OCI-LY7 (cell line): ENCODE results near the gene EPHA6. TPM values are rescaled to one million over a fixed set of nuclear protein-coding genes. Genes with fewer than 3 reads are reported as not detected.

Experiments used
- BruUV-seq: library from RNA; stranded (reverse); fragments of 400-500 nt; replicated peaks from 2 replicates; lab custom pipeline; 2021; lab: Mats Ljungman, UMichigan
- CTCF ChIA-PET: fragments of 300-600 bp; sonication (Branson Sonifier 250); formaldehyde crosslinking; loops from one replicate; lab custom pipeline; 2022; ENCODE audit warnings: antibody characterized with exemption; ENCODE audit not compliant: unreplicated experiment; lab: Charles Lee
- POLR2A ChIA-PET: fragments of 300-600 bp; sonication (Branson Sonifier 250); formaldehyde crosslinking; loops from one replicate; lab custom pipeline; 2022; ENCODE audit warnings: antibody characterized with exemption; lab: Charles Lee
- DNase-seq: peaks from one replicate; pipeline ENCODE4 v3.0.0-alpha.2; 2015; ENCODE audit warnings: low spot score
- H2AFZ ChIP-seq: fragments of 200-600 bp; sonication (generic), shearing (Covaris generic); 2 replicates; pipeline ENCODE4 v1.6.1; 2014; ENCODE audit warnings: mild to moderate bottlenecking, antibody characterized with exemption, low read length, moderate library complexity
- H3K27ac ChIP-seq: fragments of 200-600 bp; sonication (generic); 2 replicates; pipeline ENCODE4 v1.5.1; 2014; ENCODE audit warnings: mixed run types, low read depth, mild to moderate bottlenecking, moderate library complexity, low read length, inconsistent platforms; ENCODE audit not compliant: poor library complexity, severe bottlenecking
- H3K36me3 ChIP-seq: fragments of 200-600 bp; sonication (generic); 2 replicates; pipeline ENCODE4 v1.6.1; 2014; ENCODE audit warnings: mild to moderate bottlenecking, antibody characterized with exemption, low read length, moderate library complexity, mixed read lengths; ENCODE audit not compliant: insufficient read depth
- H3K4me1 ChIP-seq: fragments of 200-600 bp; sonication (generic); 2 replicates; pipeline ENCODE4 v1.5.1; 2014; ENCODE audit warnings: mild to moderate bottlenecking, low read length; ENCODE audit not compliant: insufficient read depth, poor library complexity, severe bottlenecking
- H3K4me2 ChIP-seq: fragments of 200-600 bp; sonication (generic); 2 replicates; pipeline ENCODE4 v1.6.1; 2014; ENCODE audit warnings: mild to moderate bottlenecking, low read length
- H3K4me3 ChIP-seq: fragments of 200-600 bp; sonication (generic); 2 replicates; pipeline ENCODE4 v1.5.1; 2014; ENCODE audit warnings: mild to moderate bottlenecking, low read depth, low read length; ENCODE audit not compliant: poor library complexity, severe bottlenecking
- H3K79me2 ChIP-seq: fragments of 200-600 bp; sonication (generic); 2 replicates; pipeline ENCODE4 v1.6.1; 2016; ENCODE audit warnings: low read depth, mild to moderate bottlenecking, low read length, moderate library complexity, mixed read lengths; ENCODE audit not compliant: insufficient read depth
- H3K9me2 ChIP-seq: fragments of 200-600 bp; sonication (generic); 2 replicates; pipeline ENCODE4 v1.6.1; 2016; ENCODE audit warnings: mild to moderate bottlenecking, low read length, mixed read lengths; ENCODE audit not compliant: insufficient read depth
- H3K9me3 ChIP-seq: fragments of 200-600 bp; sonication (generic); 2 replicates; pipeline ENCODE4 v1.6.1; 2014; ENCODE audit warnings: mild to moderate bottlenecking, mixed run types, low read length, mixed read lengths
- H4K20me1 ChIP-seq: fragments of 200-600 bp; sonication (generic); 2 replicates; pipeline ENCODE4 v1.6.1; 2014; ENCODE audit warnings: mild to moderate bottlenecking, antibody characterized with exemption, low read length, moderate library complexity, mixed read lengths; ENCODE audit not compliant: insufficient read depth
- EZH2phosphoT487 ChIP-seq: fragments of 200-600 bp; sonication (generic); IDR thresholded peaks from 2 replicates; pipeline ENCODE4 v1.6.1; 2018; ENCODE audit warnings: low read depth, borderline replicate concordance, mild to moderate bottlenecking, mixed run types, antibody characterized with exemption, low read length, moderate library complexity, mixed read lengths
- intact Hi-C: fragments of 100-400 bp; cut with micrococcal nuclease; formaldehyde crosslinking; loops from one replicate; pipeline ENCODE4 v1.10.0; 2022; ENCODE audit not compliant: unreplicated experiment
- total RNA-seq, 2 experiments: library from RNA; depleted of rRNA in 1 of 2; stranded (reverse); fragments of >200 nt in 1 of 2; shearing (Covaris generic) in 1 of 2; gene quantifications; 2 replicates each; pipeline ENCODE4 v1.2.3, GENCODE V29; 2014 to 2022
- TF ChIP-seq, protein P1 (sequence below): fragments of 200-600 bp; sonication (generic); conservative IDR thresholded peaks from 2 replicates; pipeline ENCODE4 v1.5.1; 2014; ENCODE audit warnings: mild to moderate bottlenecking, antibody characterized with exemption, low read length, moderate library complexity, mixed read lengths

Gene EPHA6
- total RNA-seq, 2 experiments from 2014 or later = not detected

DNA sequence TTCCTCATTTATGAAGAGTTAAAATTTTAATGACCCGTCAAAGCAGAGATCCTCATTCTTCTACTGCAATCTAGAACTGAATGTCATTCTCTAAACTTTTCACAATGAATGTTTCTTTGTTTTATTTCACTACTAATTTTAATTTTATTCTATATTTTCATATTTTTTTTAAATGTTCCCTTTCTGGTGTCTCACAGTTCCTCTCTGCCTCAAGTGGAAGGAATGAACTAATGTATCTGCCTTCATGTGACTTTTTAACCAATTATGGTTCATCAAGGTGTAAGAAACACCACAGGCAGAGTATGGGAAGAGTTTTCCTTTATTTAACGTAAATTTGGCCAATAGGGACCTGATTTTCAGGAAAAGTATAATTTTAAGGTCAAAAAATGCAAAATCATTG, 441.7 kb downstream of the EPHA6 start:
- DNase-seq = no peak
- intact Hi-C loops = no loop called here
- no TSS peak for BruUV-seq

DNA sequence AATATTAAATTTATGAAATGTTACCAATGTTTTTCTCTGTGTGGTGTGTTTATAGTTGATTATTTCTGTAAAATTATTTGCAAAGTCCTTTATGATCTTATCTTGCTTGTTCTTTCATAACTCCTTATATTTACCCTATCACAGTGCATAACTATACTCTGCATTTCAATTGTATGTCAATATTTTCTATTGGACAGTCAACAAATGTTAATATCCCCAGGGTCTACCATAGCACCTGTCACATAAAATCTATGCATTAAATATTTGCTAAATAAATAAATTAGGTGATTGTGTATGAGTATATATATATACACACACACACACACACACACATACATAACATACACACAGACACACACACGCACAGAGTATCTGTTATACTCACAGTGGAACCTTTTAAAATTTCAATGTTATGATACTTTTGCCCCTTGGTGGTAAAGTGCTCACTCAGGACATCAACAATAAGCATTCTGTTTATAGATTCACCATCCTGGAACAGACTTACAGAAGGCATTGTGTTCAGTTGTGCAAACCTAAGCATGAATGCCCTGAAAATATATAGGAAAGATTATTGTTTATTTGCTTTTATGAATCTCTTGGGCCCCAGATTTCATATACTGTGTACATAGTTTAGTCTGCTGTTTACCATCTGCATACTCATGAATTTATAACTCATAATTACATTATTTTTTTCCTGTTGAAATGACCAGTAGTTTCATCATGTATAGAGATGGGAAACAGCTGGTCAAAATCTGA, 443.7 kb downstream of the EPHA6 start:
- intact Hi-C loops = no loop called here

More for the DNA sequence above, 441.7 kb downstream of the EPHA6 start:
- POLR2A ChIA-PET = no interaction called here
- Histone ChIP-seq H3K9me3 (no peaks in the 10 kb centered on the region), H3K79me2 (no peaks in the 10 kb centered on the region), H3K4me2 (no peak overlapping the region), H4K20me1 (no peaks in the 10 kb centered on the region), H3K4me3 (no peak overlapping the region), H3K4me1 (no peaks in the 10 kb centered on the region), H3K9me2 (no peaks in the 10 kb centered on the region), H3K36me3 (no peaks in the 10 kb centered on the region), H3K27ac (no peak overlapping the region), H2AFZ (no peak overlapping the region)
- no peak for TF ChIP-seq EZH2phosphoT487
- TF ChIP-seq, protein P1, sequence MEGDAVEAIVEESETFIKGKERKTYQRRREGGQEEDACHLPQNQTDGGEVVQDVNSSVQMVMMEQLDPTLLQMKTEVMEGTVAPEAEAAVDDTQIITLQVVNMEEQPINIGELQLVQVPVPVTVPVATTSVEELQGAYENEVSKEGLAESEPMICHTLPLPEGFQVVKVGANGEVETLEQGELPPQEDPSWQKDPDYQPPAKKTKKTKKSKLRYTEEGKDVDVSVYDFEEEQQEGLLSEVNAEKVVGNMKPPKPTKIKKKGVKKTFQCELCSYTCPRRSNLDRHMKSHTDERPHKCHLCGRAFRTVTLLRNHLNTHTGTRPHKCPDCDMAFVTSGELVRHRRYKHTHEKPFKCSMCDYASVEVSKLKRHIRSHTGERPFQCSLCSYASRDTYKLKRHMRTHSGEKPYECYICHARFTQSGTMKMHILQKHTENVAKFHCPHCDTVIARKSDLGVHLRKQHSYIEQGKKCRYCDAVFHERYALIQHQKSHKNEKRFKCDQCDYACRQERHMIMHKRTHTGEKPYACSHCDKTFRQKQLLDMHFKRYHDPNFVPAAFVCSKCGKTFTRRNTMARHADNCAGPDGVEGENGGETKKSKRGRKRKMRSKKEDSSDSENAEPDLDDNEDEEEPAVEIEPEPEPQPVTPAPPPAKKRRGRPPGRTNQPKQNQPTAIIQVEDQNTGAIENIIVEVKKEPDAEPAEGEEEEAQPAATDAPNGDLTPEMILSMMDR = no peak
- CTCF ChIA-PET = no interaction called here

DNA sequence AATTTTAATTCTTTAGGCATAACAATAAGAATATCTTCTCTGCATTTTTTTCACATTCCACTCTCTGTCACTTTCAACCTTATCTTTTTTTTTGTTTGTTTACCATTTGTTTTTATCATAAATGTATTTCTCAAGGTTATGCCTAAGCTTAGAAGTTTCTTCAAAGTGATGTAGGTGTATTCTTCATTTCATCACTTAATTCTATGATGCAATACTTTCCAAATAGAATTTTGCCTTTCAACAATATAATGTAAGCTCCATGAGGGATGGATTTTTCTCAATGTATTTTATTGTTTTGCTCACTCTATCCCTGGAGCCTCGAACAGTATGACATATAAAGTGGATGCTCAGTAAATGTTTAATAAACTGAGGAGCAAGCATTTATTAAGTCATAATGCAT, 444.9 kb downstream of the EPHA6 start:
- Histone ChIP-seq H4K20me1 (no peaks in the 10 kb centered on the region), H3K4me2 (no peak overlapping the region), H3K27ac (no peak overlapping the region), H3K9me3 (no peaks in the 10 kb centered on the region), H3K9me2 (no peaks in the 10 kb centered on the region), H2AFZ (no peak overlapping the region), H3K36me3 (no peaks in the 10 kb centered on the region), H3K4me1 (no peaks in the 10 kb centered on the region), H3K4me3 (no peak overlapping the region), H3K79me2 (no peaks in the 10 kb centered on the region)
- intact Hi-C loops = no loop called here
- TF ChIP-seq, protein P1 = no peak
- no peak for TF ChIP-seq EZH2phosphoT487
- ChIA-PET CTCF (no interaction called here), POLR2A (no interaction called here)
- no TSS peak for BruUV-seq
- no peak for DNase-seq

More for the DNA sequence above, 443.7 kb downstream of the EPHA6 start:
- Histone ChIP-seq H3K4me1 (no peaks in the 10 kb centered on the region), H3K9me3 (no peaks in the 10 kb centered on the region), H3K79me2 (no peaks in the 10 kb centered on the region), H3K36me3 (no peaks in the 10 kb centered on the region), H2AFZ (no peak overlapping the region), H3K4me2 (no peak overlapping the region), H3K4me3 (no peak overlapping the region), H4K20me1 (no peaks in the 10 kb centered on the region), H3K9me2 (no peaks in the 10 kb centered on the region), H3K27ac (no peak overlapping the region)
- ChIA-PET POLR2A (no interaction called here), CTCF (no interaction called here)
- TF ChIP-seq EZH2phosphoT487 = no peak
- TF ChIP-seq, protein P1 = no peak
- no peak for DNase-seq
- BruUV-seq = no TSS peak
